HL-60/S4 treated with retinoic acid at 250 ng/mL for 4 days and 3 days (cell line): ENCODE data around the gene IKZF1.

Experiments used
- in situ Hi-C: fragments of 300-500 bp; cut with MboI; formaldehyde crosslinking; loops from 2 replicates; pipeline ENCODE4 v1.7.0; 2022; ENCODE audit warnings: low sequenced_read_pairs

IKZF1 gene

DNA sequence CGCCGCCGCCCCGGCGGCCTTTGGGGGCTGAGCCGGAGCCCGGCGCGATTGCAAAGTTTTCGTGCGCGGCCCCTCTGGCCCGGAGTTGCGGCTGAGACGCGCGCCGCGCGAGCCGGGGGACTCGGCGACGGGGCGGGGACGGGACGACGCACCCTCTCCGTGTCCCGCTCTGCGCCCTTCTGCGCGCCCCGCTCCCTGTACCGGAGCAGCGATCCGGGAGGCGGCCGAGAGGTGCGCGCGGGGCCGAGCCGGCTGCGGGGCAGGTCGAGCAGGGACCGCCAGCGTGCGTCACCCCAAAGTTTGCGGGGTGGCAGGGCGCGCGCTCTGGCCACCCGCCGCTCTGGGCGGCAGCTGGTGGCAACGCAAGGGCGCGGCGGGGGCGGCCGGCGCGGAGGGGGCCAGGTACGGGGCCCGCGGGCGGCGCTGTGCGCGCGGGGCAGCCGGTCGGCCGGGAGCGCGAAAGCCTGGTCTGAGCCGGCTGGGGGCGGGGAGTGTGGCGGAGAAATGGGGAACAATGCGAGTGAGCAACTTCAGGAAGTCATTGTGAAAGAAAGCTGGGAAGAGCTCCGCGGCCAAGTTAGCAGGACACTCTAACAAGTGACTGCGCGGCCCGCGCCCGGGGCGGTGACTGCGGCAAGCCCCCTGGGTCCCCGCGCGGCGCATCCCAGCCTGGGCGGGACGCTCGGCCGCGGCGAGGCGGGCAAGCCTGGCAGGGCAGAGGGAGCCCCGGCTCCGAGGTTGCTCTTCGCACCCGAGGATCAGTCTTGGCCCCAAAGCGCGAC, at the start of gene IKZF1:
IKZF1 (plus strand) TSS at position 588 of the 782 bp plus-strand sequence. CDS start 14,346 bp downstream, outside the sequence.
- in situ Hi-C loops: no loop called here

- in situ Hi-C loops: no loop called here
These were observed 42.9 kb upstream of the IKZF1 start for GRCh38 chr7:50261593-50261992.

DNA sequence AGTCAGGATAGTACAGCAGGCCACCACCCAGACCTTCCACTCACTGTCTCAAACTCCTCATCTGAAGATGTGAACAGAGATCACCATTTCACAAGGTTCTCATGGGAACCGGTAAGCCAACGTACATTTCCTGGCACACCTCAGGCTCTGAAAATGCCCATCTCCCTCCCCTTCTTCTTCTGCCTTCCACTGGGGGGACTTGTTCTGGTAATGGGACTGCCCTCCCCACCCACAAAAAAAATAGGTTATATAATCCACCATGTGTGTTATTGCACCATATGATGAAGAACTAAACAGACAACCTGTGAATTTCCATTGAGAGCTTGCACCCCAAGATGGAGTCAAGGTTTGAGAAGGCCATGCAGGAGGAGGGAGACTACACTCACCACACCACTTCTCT, 42.1 kb upstream of the IKZF1 start:
- in situ Hi-C loops: no loop called here

DNA sequence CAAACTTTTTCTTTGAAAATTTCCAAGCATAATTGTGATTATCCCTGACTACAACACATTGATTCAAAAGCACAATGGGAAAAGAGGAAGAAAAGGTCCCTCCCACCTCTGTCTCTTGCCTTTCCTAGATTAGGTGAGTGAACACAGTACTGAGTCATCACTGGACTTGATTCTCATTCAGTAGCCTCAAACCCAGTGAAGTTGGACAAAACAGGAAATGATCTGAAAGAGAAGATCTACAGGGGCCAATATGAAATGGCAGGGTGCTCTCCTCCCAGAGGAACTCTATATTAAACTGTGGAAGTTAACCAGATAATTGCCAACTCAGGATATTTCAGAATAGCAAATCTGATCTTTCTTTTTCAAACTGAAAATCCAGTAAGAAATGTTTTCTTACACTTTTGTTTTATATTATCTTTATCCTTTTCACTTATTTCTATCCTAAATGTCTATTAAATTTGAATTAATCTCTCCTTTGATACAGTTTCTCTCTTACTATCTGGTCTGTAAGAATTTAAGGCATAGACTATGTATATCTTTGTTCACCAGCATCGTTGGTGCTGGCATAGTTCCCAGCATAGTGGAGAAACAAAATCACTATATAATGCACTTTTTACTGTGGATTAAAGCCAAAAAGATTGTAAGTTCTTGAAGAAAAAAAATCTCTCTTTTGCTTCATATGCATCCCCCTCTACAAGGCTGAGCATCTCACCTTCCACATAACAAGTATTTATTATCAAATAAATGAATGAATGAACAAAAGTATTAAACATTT, 41.4 kb upstream of the IKZF1 start:
- in situ Hi-C loops: no loop called here

- in situ Hi-C loops: no loop called here
These were observed 39.6 kb upstream of the IKZF1 start for GRCh38 chr7:50264908-50265307.

GRCh38 chr7:50265968-50266634, 38.4 kb upstream of the IKZF1 start:
- in situ Hi-C loops: no loop called here

DNA sequence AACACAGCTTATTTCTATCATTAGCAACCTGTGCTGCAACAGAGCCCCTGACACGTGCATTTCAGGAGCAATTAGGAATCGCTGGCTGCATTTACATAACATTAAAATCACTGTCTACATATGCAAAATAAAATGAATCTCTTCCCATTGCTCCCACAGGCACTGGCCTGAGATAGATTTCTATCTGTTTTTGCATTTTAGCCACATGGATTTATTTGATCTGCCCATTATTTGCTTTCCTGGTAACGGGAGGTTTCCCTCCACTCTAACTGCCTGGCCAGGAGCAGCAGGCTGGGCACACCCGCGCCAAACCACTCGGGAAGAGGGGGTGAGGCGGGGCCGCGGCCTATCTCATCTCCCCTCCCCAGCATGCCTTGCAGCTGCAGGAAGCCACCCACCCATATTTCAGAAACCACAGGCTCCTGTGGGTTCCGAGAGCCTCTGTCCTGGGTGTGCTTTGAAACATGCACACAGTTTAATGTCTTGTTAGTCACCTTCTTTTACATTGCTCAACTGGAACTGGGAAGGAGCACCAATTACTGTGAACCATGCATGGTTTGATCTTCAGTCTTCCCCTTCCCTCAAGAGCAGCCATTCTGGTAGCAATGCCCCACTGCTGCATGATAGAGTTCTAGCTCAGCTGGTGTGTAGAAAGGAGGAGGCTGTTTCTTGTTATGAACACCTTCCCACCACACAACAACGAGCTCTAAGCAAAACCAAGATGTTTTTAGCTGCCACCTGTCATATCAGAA, 37.7 kb upstream of the IKZF1 start:
- in situ Hi-C loops: no loop called here

GRCh38 chr7:50267525-50268041, 36.9 kb upstream of the IKZF1 start:
- in situ Hi-C loops: no loop called here

GRCh38 chr7:50268223-50268622, 36.3 kb upstream of the IKZF1 start:
- in situ Hi-C loops: no loop called here

DNA sequence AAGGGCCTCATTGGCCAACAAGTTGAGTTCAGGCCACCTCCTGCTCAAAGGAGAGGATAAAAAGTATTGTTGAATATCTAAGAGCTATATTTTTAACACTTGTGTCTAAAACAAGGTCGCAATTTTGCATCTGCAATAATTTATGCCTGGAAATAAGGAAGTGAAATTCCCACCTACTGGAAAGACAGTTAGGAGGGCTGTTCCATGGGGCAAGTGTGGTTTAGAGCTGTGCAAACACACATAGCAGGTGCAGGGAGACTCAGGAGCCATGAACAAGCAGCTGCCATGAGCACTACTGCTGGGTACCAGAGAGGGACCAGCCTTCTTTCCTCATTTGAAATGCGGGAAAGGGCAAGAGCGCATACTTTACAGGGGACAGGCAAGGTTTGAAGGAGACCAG, 35.5 kb upstream of the IKZF1 start:
- in situ Hi-C loops: no loop called here

DNA sequence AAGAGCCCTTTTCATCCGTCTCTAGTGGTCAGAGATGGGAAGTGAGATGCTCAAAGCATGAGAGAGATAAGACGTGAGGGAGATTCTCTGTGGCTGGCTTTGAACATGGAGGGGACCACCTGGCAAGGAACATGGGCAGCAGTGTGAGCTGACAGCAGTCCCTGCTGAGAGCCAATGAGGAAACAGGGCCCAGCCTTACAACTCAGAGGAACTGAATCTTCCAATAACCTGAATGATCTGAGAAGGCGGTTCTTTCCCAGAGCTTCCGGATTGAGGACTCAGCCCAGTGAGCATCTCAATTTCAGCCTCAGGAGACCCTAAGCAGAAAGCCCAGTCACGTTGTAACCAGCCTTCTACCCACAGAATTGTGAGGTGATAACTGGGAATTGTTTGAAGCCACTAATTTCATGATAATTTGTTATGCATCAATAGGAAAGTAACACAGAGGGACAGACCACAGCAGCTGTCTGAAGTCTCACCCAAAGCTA, 33.9 kb upstream of the IKZF1 start:
- in situ Hi-C loops: no loop called here

DNA sequence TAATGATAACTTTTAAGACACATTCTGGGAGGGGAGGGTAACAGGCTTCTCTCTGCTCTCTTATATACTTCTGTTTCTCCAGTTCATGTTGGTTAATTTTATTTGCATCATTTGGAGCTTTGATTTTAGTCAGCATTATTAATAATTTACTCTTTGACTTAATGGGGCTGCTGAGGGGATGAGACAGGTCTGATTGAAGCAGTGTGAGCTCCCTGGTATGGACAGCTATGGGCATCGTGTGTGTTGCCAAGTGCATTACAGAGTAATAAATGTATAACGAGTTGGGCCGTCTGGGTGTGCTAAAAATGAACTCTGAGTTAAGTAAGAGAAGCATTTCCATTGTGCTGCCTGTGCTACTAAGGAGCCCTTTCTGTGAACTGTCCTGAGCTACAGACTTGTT, 31.7 kb upstream of the IKZF1 start:
- in situ Hi-C loops: no loop called here

- in situ Hi-C loops: no loop called here
These were observed 31.2 kb upstream of the IKZF1 start for GRCh38 chr7:50273301-50273700.

- in situ Hi-C loops: no loop called here
These were observed 30.6 kb upstream of the IKZF1 start for GRCh38 chr7:50273870-50274269.

GRCh38 chr7:50274361-50274760, 30.2 kb upstream of the IKZF1 start:
- in situ Hi-C loops: no loop called here

- in situ Hi-C loops: no loop called here
These were observed 29.1 kb upstream of the IKZF1 start for GRCh38 chr7:50275430-50275829.

DNA sequence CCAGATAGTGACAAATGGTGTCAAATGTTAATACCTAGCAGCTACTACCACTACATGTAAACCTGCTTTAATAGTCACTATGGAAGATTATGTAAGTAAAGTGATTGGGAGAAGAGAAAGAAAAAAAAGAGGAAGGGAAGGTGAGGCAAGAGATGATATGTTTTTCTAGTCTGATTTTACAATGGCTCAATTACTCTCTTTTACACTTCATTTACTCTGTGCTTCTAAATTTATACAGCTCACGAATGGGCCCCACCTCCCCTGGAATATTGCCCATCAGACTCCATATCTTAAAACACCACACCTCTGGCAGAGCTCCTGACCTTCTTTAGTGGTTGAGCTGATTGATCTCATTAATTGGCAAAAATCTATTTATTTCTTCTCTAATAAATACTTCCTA, 28.0 kb upstream of the IKZF1 start:
- in situ Hi-C loops: no loop called here

- in situ Hi-C loops: no loop called here
These were observed 26.4 kb upstream of the IKZF1 start for GRCh38 chr7:50278120-50278519.

DNA sequence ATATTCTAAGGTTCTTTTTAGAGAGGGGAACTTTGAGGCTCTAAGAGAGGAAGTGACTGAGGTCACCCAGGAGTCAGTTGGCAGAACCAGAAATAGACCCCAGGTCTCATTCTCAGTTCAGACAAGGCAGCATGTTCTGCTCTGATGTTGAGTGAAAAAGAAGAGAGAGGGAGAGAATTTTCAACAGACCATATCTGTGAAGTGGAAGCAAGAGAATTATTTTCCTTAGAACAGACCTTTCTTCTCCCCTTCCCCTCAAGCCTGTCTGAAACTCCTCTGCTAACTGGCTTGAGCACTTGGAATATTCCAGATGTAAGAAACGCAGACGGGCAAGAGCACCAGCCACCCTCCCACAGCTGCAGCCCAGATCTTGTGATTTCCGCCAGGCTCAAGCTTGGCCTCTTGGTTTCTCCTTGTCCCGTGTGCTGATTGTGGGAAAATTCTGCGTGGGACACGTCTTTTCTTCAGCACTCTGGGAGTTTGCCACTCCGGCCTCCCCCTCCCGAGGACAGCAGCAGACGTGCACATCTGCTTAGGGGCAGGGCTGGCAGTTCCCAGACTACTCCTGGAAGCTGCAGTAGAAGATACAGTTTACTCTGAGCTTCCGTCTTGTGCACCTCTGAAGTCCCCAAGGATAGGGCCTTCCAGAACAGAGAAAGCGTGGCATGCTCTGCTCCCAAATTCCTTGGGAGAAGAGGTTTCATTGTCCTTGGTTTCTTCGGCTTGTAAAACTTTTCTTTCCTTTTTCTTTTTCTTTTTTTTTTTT, 22.7 kb upstream of the IKZF1 start:
- in situ Hi-C loops: no loop called here
